GM23338 (cell line): Measurements from ENCODE around the gene ID2. TPM values are rescaled to one million over a fixed set of nuclear protein-coding genes. Genes with fewer than 3 reads are reported as not detected.

Experiments
- ATAC-seq: fragments of 200-7000 bp; cut with Tn5 transposase; 3 replicates; pipeline ENCODE4 v1.9.1; 2020
- DNase-seq: peaks from one replicate; pipeline ENCODE4 v3.0.0-alpha.2; 2015; ENCODE audit warnings: low spot score
- H2AFZ ChIP-seq: fragments of 200-600 bp; sonication (generic); 2 replicates; pipeline ENCODE4 v1.8.0; 2016; ENCODE audit warnings: antibody characterized with exemption, mild to moderate bottlenecking, moderate library complexity
- H3F3A ChIP-seq: fragments of 200-600 bp; sonication (generic); replicated peaks from 2 replicates; pipeline ENCODE4 v1.8.0; 2017; ENCODE audit warnings: antibody characterized with exemption, mixed run types, low read depth
- H3K27ac ChIP-seq: fragments of 200-600 bp; sonication (generic); 2 replicates; pipeline ENCODE4 v1.6.1; 2016; ENCODE audit warnings: low read depth
- H3K27me3 ChIP-seq: fragments of 200-600 bp; sonication (generic); 2 replicates; pipeline ENCODE4 v1.8.0; 2016; ENCODE audit warnings: mild to moderate bottlenecking, mixed run types, moderate library complexity; ENCODE audit not compliant: insufficient read depth
- H3K36me3 ChIP-seq: fragments of 200-600 bp; sonication (generic); 2 replicates; pipeline ENCODE4 v1.8.0; 2016; ENCODE audit warnings: mild to moderate bottlenecking; ENCODE audit not compliant: insufficient read depth
- H3K4me1 ChIP-seq: fragments of 200-600 bp; sonication (generic); 2 replicates; pipeline ENCODE4 v1.8.0; 2016; ENCODE audit warnings: mild to moderate bottlenecking, moderate library complexity; ENCODE audit not compliant: insufficient read depth
- H3K4me2 ChIP-seq: fragments of 200-600 bp; sonication (generic); 2 replicates; pipeline ENCODE4 v1.7.1; 2017; ENCODE audit warnings: mixed run types
- H3K4me3 ChIP-seq: fragments of 200-600 bp; sonication (generic); 2 replicates; pipeline ENCODE4 v1.6.1; 2016; ENCODE audit warnings: mixed run types
- H3K79me2 ChIP-seq: fragments of 200-600 bp; sonication (generic); replicated peaks from 2 replicates; pipeline ENCODE4 v1.8.0; 2017; ENCODE audit warnings: mild to moderate bottlenecking; ENCODE audit not compliant: insufficient read depth
- H3K9me2 ChIP-seq: fragments of 200-600 bp; sonication (generic); 2 replicates; pipeline ENCODE4 v1.8.0; 2017; ENCODE audit not compliant: insufficient read depth
- H4K20me1 ChIP-seq: fragments of 200-600 bp; sonication (generic); replicated peaks from 2 replicates; pipeline ENCODE4 v1.8.0; 2017; ENCODE audit warnings: mild to moderate bottlenecking; ENCODE audit not compliant: insufficient read depth
- H3K27ac Mint-ChIP-seq: 2 replicates; pipeline ENCODE4 v1.8.0; 2020; ENCODE audit warnings: inconsistent platforms, mild to moderate bottlenecking, moderate library complexity, mixed read lengths
- H3K27me3 Mint-ChIP-seq: 3 replicates; pipeline ENCODE4 v1.8.0; 2022; ENCODE audit warnings: low read depth, mild to moderate bottlenecking, moderate library complexity, mixed read lengths, inconsistent platforms; ENCODE audit not compliant: insufficient read depth, poor library complexity
- H3K36me3 Mint-ChIP-seq: 3 replicates; pipeline ENCODE4 v1.8.0; 2021; ENCODE audit warnings: low read depth, mild to moderate bottlenecking, inconsistent platforms, moderate library complexity, mixed read lengths
- H3K4me1 Mint-ChIP-seq: 3 replicates; pipeline ENCODE4 v1.8.0; 2020; ENCODE audit warnings: mild to moderate bottlenecking, inconsistent platforms, mixed read lengths
- H3K4me3 Mint-ChIP-seq: 3 replicates; pipeline ENCODE4 v1.8.0; 2021; ENCODE audit warnings: moderate library complexity, mild to moderate bottlenecking, inconsistent platforms, mixed read lengths
- H3K9me3 Mint-ChIP-seq: 3 replicates; pipeline ENCODE4 v1.8.0; 2020; ENCODE audit warnings: moderate library complexity, mild to moderate bottlenecking, inconsistent platforms, mixed read lengths
- CREB1 ChIP-seq: fragments of 250-450 bp; sonication (Bioruptor Pico); IDR thresholded peaks from 2 replicates; pipeline ENCODE4 v1.5.0; 2020; ENCODE audit warnings: low read depth, mild to moderate bottlenecking, moderate library complexity
- EZH2 ChIP-seq: fragments of 200-600 bp; sonication (generic); IDR thresholded peaks from one replicate; pipeline ENCODE4 v1.8.0; 2017; ENCODE audit warnings: antibody characterized with exemption, mild to moderate bottlenecking, low read depth; ENCODE audit not compliant: unreplicated experiment
- JUNB ChIP-seq: IDR thresholded peaks from one replicate; pipeline ENCODE4 v1.6.1; 2016; ENCODE audit warnings: antibody characterized with exemption; ENCODE audit not compliant: unreplicated experiment
- POLR2AphosphoS5 ChIP-seq: IDR thresholded peaks from 2 replicates; pipeline ENCODE4 v1.6.1; 2016; ENCODE audit warnings: antibody characterized with exemption, low read depth
- STAT1 ChIP-seq: IDR thresholded peaks from one replicate; pipeline ENCODE4 v1.6.1; 2016; ENCODE audit warnings: antibody characterized with exemption; ENCODE audit not compliant: unreplicated experiment
- polyA plus RNA-seq: library from polyadenylated mRNA; unstranded; fragments of >200 nt; fragmentation: Nextera tagmentation; extraction: Ambion mirVana; gene quantifications from 2 replicates; pipeline ENCODE4 v1.2.1, GENCODE V29; 2016
- total RNA-seq: library from RNA; depleted of rRNA; stranded (reverse); fragments of >200 nt; shearing (Covaris generic); gene quantifications from 2 replicates; pipeline ENCODE4 v1.2.3, GENCODE V29; 2014

The ID2 gene
- total and polyA plus RNA-seq, 2 experiments from 2014 or later: 87.0 to 110 TPM

GRCh38 chr2:8682719-8683667 lies 1.1 kb downstream of the ID2 start:
- H3K79me2 ChIP-seq: peaks cover 23% of the 10 kb centered on the region
- no peaks in the 10 kb centered on the region for H3K36me3 ChIP-seq
- no peaks in the 10 kb centered on the region for H3K9me2 ChIP-seq
- Mint-ChIP-seq H3K27ac (no peak overlapping the region), H3K4me3 (peak overlapping the region; percentile 93), H3K27me3 (peaks cover 46% of the 10 kb centered on the region), H3K9me3 (peaks cover 2% of the 10 kb centered on the region; the same call in 1 of the 3 replicates), H3K36me3 (peaks cover 22% of the 10 kb centered on the region), H3K4me1 (peaks cover 35% of the 10 kb centered on the region)
- H3K4me3 ChIP-seq: peak overlapping the region; percentile 85
- H3K4me1 ChIP-seq: peaks cover 38% of the 10 kb centered on the region
- peak; percentile 32 for DNase-seq
- H3K27me3 ChIP-seq: peaks cover 53% of the 10 kb centered on the region
- no peak overlapping the region for H2AFZ ChIP-seq
- no peak for TF ChIP-seq STAT1
- TF ChIP-seq EZH2: peak; percentile 26
- H4K20me1 ChIP-seq: peaks cover 23% of the 10 kb centered on the region
- no peak for ATAC-seq
- peak overlapping the region; percentile 99 for H3K4me2 ChIP-seq
- H3F3A ChIP-seq: no peaks in the 10 kb centered on the region; the same call in 1 of the 2 replicates
- H3K27ac ChIP-seq: no peak overlapping the region

GRCh38 chr2:8684540-8684877 lies 2.7 kb downstream of the ID2 start:
- no peak for ATAC-seq

GRCh38 chr2:8684878-8685696 lies 3.2 kb downstream of the ID2 start:
- TF ChIP-seq POLR2AphosphoS5: 0 out of 2 replicates have a peak, but pooled peaks have one; percentile 48
- no peak for TF ChIP-seq EZH2
- TF ChIP-seq JUNB: no peak
- no peak for TF ChIP-seq STAT1
- Mint-ChIP-seq H3K9me3 (peaks cover 2% of the 10 kb centered on the region; the same call in 1 of the 3 replicates), H3K36me3 (peaks cover 22% of the 10 kb centered on the region), H3K27ac (no peak overlapping the region), H3K27me3 (peaks cover 34% of the 10 kb centered on the region), H3K4me1 (peaks cover 26% of the 10 kb centered on the region), H3K4me3 (peak overlapping the region; percentile 79)
- 0 out of 2 replicates have a peak overlapping the region, but pooled peaks have one; percentile 56 for H2AFZ ChIP-seq
- DNase-seq (peak; percentile 72), ATAC-seq (peak; percentile 21)
- no peaks in the 10 kb centered on the region for H3K36me3 ChIP-seq
- peaks cover 23% of the 10 kb centered on the region for H4K20me1 ChIP-seq
- peaks cover 38% of the 10 kb centered on the region for H3K27me3 ChIP-seq
- peaks cover 23% of the 10 kb centered on the region for H3K79me2 ChIP-seq
- H3K4me1 ChIP-seq: peaks cover 30% of the 10 kb centered on the region
- H3K4me3 ChIP-seq: peak overlapping the region; percentile 85
- H3K27ac ChIP-seq: no peak overlapping the region
- H3F3A ChIP-seq: no peaks in the 10 kb centered on the region; the same call in 1 of the 2 replicates
- peak overlapping the region; percentile 99 for H3K4me2 ChIP-seq
- no peaks in the 10 kb centered on the region for H3K9me2 ChIP-seq

More at GRCh38 chr2:8684540-8684877, 2.7 kb downstream of the ID2 start:
- no peaks in the 10 kb centered on the region for H3K9me2 ChIP-seq
- H3K27me3 ChIP-seq: peaks cover 43% of the 10 kb centered on the region
- Mint-ChIP-seq H3K9me3 (peaks cover 2% of the 10 kb centered on the region; the same call in 1 of the 3 replicates), H3K4me1 (peaks cover 32% of the 10 kb centered on the region), H3K36me3 (peaks cover 22% of the 10 kb centered on the region), H3K4me3 (peak overlapping the region; percentile 79), H3K27ac (no peak overlapping the region), H3K27me3 (peaks cover 40% of the 10 kb centered on the region)
- no peaks in the 10 kb centered on the region for H3K36me3 ChIP-seq
- H3K4me1 ChIP-seq: peaks cover 36% of the 10 kb centered on the region
- H3K79me2 ChIP-seq: peaks cover 23% of the 10 kb centered on the region
- DNase-seq: peak; percentile 21
- H3K27ac ChIP-seq: no peak overlapping the region
- H3K4me2 ChIP-seq: peak overlapping the region; percentile 99
- peak; percentile 38 for TF ChIP-seq EZH2
- TF ChIP-seq CREB1: no peak
- no peaks in the 10 kb centered on the region; the same call in 1 of the 2 replicates for H3F3A ChIP-seq
- 0 out of 2 replicates have a peak overlapping the region, but pooled peaks have one; percentile 56 for H2AFZ ChIP-seq
- H4K20me1 ChIP-seq: peaks cover 23% of the 10 kb centered on the region
- peak overlapping the region; percentile 85 for H3K4me3 ChIP-seq
